ENCODE results near the gene CD248. TPM values are rescaled to one million over a fixed set of nuclear protein-coding genes. Genes with fewer than 3 reads are reported as not detected.

CD248 gene
- total and polyA plus RNA-seq, 2 experiments from 2014 or later: 2.4 to 3.8 TPM

- no peak for TF ChIP-seq CTCF (conservative IDR thresholded peaks at IDR 0.05; ENCODE audit: low read depth in 2 of 2)
- no peak for TF ChIP-seq CREB1 (CRISPR knock-in tag; IDR thresholded peaks at IDR 0.05; ENCODE audit: low read depth)
- no peak for TF ChIP-seq NANOG (IDR thresholded peaks at IDR 0.05; ENCODE audit: borderline replicate concordance)
- TF ChIP-seq ZNF114 (CRISPR knock-in tag; IDR thresholded peaks at IDR 0.05): no peak
- TF ChIP-seq EZH2 (IDR thresholded peaks at IDR 0.05; ENCODE audit: low read depth, unreplicated experiment): no peak
- TF ChIP-seq ETS1 (IDR thresholded peaks at IDR 0.05): no peak
Measured at GRCh38 chr11:66333896-66334604, 17.2 kb upstream of the CD248 start (continued).

- Histone ChIP-seq H3K27me3 (ENCODE audit: insufficient read depth) (no peaks in the 10 kb centered on the region), H3K27ac (ENCODE audit: low read depth) (no peak overlapping the region), H2AFZ (no peak overlapping the region), H3K4me1 (ENCODE audit: insufficient read depth) (peaks cover 16% of the 10 kb centered on the region; the same call in 1 of the 2 replicates), H3K79me2 (replicated peaks; ENCODE audit: insufficient read depth) (no peaks in the 10 kb centered on the region), H3K4me2 (no peak overlapping the region), H4K20me1 (replicated peaks; ENCODE audit: insufficient read depth) (no peaks in the 10 kb centered on the region), H3K36me3 (ENCODE audit: insufficient read depth) (no peaks in the 10 kb centered on the region), H3F3A (replicated peaks; ENCODE audit: low read depth) (0 out of 2 replicates have a peak, but pooled peaks cover 6% of the 10 kb centered on the region), H3K9me2 (ENCODE audit: insufficient read depth) (no peaks in the 10 kb centered on the region), H3K4me3 (no peak overlapping the region)
- DNase-seq (ENCODE audit: low spot score) (no peak), ATAC-seq (no peak)
- TF ChIP-seq CTCF (conservative IDR thresholded peaks at IDR 0.05; ENCODE audit: low read depth in 2 of 2) (peak in 1 of 2 experiments; percentile 11; a peak in 1 of 4 replicates), JUNB (IDR thresholded peaks at IDR 0.05; ENCODE audit: unreplicated experiment) (no peak)
- no peaks in the 10 kb centered on the region for H3K36me3 Mint-ChIP-seq (ENCODE audit: low read depth)
- no peak overlapping the region for H3K27ac Mint-ChIP-seq
- no peak overlapping the region for H3K4me3 Mint-ChIP-seq
- H3K4me1 Mint-ChIP-seq: peaks cover 24% of the 10 kb centered on the region
- peaks cover 13% of the 10 kb centered on the region for H3K27me3 Mint-ChIP-seq (ENCODE audit: insufficient read depth, low read depth, poor library complexity)
- no peaks in the 10 kb centered on the region for H3K9me3 Mint-ChIP-seq
Measured at GRCh38 chr11:66333220-66333877, 16.5 kb upstream of the CD248 start.
